Brain microvascular endothelial cell (primary cell): ENCODE data around the gene CD300A.

Experiments used
- DNase-seq: peaks from one replicate; pipeline ENCODE4 v3.0.0-alpha.2; 2020
- H3K27ac ChIP-seq: fragments of 250-450 bp; sonication (Bioruptor Pico); 2 replicates; pipeline ENCODE4 v1.5.1; 2020; ENCODE audit warnings: mild to moderate bottlenecking, moderate library complexity
- H3K27me3 ChIP-seq: fragments of 250-450 bp; sonication (Bioruptor Pico); replicated peaks from 2 replicates; pipeline ENCODE4 v1.5.1; 2020; ENCODE audit warnings: mild to moderate bottlenecking
- H3K36me3 ChIP-seq: fragments of 250-450 bp; sonication (Bioruptor Pico); replicated peaks from 2 replicates; pipeline ENCODE4 v1.5.1; 2020; ENCODE audit warnings: mild to moderate bottlenecking
- H3K4me3 ChIP-seq: 2 replicates; pipeline ENCODE4 v1.5.1; 2011; ENCODE audit warnings: low read depth, mild to moderate bottlenecking, control low read depth, low read length, moderate library complexity
- CTCF ChIP-seq: IDR thresholded peaks from 2 replicates; pipeline ENCODE4 v1.5.1; 2011; ENCODE audit warnings: low read depth, mild to moderate bottlenecking, moderate library complexity, low read length, control low read depth, inconsistent platforms; ENCODE audit errors: missing control alignments
- in situ Hi-C: cut with HindIII; loops from 2 replicates; pipeline ENCODE4 v1.10.0; 2017; ENCODE audit warnings: low sequenced_read_pairs, low pct_ligation_motif_present

Gene CD300A

DNA sequence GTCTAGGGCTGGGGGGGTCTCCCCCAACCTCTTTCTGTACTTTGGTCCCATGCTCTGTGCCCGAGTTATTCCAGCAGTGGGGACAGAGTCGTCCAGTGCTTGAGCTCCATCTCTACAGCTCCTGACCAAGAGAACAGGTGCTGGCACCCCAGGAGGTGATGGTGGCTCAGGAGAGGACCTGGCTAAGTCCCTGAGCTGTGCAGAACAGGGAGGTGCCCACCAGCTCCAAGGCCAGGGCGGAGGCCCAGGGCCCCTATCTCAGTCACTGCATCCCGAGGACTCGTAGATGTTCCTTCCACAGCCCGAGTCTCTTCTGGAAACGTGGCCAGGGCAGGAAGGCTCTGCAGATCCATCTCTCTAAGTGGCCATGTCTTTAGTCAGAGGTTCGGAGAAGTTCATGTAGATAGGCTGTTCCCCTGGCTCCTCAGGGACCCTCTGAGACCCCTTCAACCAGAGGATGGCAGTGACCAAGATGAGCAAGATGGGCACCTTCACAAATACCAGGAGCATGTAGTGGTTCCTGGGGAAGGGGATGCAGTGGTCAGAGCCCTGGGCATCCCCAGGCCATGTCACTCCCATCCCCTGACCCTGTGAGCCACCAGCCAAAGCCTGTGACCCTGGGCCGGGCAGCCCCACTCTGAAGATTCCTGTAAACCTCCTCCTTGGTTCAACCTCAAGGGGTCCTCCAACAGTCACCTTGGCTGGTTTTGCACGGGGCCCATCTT is 56.1 kb downstream of the CD300A start:
- no peak overlapping the region for H3K4me3 ChIP-seq
- no peak for DNase-seq
- TF ChIP-seq CTCF: no peak

GRCh38 chr17:74523308-74523707 is 56.9 kb downstream of the CD300A start:
- DNase-seq: no peak
- H3K27ac ChIP-seq: no peak overlapping the region
- no peak overlapping the region for H3K4me3 ChIP-seq
- H3K27me3 ChIP-seq: no peaks in the 10 kb centered on the region
- no peak for TF ChIP-seq CTCF
- H3K36me3 ChIP-seq: no peaks in the 10 kb centered on the region
- in situ Hi-C loops: no loop called here

More for the DNA sequence above, 56.1 kb downstream of the CD300A start:
- no peak overlapping the region for H3K27ac ChIP-seq
- no peaks in the 10 kb centered on the region for H3K27me3 ChIP-seq
- no peaks in the 10 kb centered on the region for H3K36me3 ChIP-seq
- in situ Hi-C loops: no loop called here

DNA sequence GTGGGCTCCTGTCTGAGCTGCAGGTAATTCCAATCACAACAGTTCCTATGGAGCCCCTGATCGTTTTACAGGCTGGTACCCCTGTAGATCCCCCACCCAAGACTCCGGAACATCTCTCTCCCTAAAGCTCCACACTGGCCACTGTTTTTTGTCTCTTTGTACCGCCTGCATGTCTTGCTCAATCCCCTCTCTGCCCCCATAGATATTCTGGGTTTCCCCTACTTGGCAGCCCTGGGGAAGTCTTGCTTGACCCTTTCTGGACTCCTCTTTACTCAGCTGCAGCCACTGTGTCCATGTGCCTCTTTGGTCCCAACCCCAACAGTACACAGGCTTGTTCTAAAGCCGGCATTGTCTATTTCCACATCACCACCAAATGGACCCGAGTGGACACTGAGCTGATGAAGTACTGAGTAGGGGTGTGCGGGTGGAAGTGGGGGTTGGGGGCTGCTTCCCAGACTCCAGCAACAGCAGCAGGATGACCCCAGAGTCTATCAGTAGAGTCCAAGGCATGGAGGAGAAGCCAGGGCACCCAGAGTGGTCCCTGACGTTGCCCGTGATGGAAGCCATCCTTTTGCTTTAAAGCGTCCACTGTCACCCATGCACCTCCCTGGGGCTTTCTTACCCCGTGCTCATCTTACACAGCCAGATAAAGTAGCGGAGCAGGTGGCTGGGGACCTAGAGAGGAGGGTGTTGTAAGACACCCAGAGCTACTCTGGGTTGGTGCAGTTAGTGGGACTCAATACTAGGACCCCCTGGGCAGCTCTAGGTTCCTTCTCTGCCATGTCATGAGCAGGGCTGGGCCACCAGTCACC is 58.4 kb downstream of the CD300A start:
- Histone ChIP-seq H3K4me3 (no peak overlapping the region), H3K27ac (no peak overlapping the region), H3K36me3 (no peaks in the 10 kb centered on the region), H3K27me3 (no peaks in the 10 kb centered on the region)
- in situ Hi-C loops: no loop called here
- TF ChIP-seq CTCF: no peak
- DNase-seq: no peak

DNA sequence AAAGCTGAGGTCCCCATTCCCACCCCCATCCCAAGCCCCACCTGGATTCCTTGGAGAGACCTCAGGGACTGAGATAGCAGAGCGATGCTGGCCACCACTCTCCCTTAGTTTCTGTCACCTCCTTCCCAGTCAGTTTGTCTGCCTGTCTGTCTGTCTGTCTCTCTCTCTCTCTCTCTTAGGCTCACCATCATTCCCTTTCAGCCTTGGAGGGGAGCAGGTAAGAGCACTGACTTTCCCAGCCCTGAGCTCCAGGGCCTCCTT is 59.0 kb downstream of the CD300A start:
- in situ Hi-C loops: no loop called here
- H3K27me3 ChIP-seq: no peaks in the 10 kb centered on the region
- DNase-seq: no peak
- H3K4me3 ChIP-seq: no peak overlapping the region
- no peak overlapping the region for H3K27ac ChIP-seq
- no peak for TF ChIP-seq CTCF
- H3K36me3 ChIP-seq: no peaks in the 10 kb centered on the region

DNA sequence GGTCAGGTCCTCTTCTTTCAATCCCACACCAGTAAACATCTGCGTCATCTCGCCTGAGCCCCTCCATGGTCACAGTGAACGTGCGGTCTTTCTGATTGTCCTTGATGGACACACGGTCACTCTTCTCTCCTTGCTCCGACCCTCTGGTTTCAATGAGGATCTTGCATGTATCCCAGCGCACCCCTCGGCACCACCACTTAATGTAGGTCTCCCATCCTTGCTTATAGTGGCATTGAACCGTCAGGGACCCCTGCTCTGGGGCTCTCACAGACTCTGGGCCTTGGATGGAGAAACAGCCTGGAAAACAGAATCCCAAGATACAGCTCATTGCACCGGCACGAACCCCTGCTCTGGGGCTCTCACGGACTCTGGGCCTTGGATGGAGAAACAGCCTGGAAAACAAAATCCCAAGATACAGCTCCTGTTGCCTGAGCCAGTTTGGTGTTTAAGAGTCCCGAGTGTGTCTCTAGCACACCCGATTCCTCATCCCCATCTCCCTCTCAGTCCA is 59.4 kb downstream of the CD300A start:
- in situ Hi-C loops: no loop called here
- Histone ChIP-seq H3K4me3 (no peak overlapping the region), H3K27ac (no peak overlapping the region), H3K27me3 (no peaks in the 10 kb centered on the region), H3K36me3 (no peaks in the 10 kb centered on the region)
- no peak for DNase-seq
- TF ChIP-seq CTCF: no peak
